Measurements from ENCODE around the gene METAP1D. TPM values are rescaled to one million over a fixed set of nuclear protein-coding genes. Genes with fewer than 3 reads are reported as not detected.

Gene METAP1D
- total RNA-seq, result 3.1 and 5.6 TPM in 2 replicates

DNA sequence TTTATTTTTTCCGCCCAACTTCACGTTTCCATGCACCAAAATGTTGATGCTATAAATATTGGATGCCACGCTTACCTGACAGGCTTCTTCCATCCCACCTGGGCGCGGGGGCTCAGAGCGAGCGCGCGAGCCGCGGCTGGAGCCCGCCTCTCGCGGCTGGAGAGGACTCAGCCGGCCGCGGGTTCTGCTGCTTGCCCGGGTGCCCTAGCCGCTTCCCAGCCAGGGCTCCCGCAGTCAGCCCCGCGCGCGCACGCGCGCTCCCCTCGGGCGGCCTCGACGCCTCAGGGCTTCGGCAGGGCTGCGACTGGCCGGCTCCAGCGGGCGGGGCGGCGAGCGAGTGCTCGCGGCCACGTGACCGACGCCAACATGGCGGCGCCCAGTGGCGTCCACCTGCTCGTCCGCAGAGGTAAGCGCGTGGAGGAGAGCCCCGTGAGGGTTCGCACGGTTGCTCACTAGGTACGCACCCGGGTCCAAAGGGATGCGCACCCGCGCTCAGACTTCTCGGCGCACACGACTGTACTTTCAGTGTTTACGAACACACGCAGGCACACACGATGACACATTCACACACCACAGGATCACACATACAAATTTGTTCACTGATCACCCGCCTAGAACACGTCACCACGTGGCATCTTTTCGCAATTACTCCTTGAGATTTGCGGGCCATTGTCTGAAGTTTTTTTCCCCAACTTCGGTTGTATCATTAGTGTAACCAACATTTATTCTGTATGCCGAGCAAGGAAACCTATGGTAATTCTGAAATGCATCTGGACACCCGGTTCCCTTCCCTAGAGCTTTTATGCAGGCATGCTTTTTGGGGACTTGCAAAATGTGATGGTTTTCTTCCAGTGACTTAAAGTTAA lies at the start of gene METAP1D:
METAP1D (plus strand) TSS at position 350 of the 866 bp plus-strand sequence; CDS start at position 367, 17 bp downstream.

DNA sequence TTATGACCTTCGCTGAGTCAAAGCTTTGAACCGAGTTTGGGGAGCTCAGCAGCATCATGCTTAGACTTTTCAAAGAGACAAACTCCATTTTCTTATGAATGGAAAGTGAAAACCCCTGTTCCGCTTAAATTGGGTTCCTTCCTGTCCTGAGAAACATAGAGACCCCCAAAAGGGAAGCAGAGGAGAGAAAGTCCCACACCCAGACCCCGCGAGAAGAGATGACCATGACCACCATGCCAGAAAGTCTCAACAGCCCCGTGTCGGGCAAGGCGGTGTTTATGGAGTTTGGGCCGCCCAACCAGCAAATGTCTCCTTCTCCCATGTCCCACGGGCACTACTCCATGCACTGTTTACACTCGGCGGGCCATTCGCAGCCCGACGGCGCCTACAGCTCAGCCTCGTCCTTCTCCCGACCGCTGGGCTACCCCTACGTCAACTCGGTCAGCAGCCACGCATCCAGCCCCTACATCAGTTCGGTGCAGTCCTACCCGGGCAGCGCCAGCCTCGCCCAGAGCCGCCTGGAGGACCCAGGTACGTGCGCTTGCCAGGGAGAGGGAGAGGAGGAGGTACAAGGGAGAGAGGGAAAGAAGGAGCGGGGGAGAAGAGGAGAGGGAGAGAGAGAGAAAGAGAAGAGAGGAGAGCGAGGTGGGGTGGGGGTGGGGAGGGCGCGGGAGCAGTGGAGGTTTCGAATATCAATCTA lies 85.9 kb downstream of the METAP1D start, which contains the start of gene DLX1:
DLX1 (plus strand) TSS at position 48 of the 700 bp plus-strand sequence; CDS start at position 219, 171 bp downstream.

DNA sequence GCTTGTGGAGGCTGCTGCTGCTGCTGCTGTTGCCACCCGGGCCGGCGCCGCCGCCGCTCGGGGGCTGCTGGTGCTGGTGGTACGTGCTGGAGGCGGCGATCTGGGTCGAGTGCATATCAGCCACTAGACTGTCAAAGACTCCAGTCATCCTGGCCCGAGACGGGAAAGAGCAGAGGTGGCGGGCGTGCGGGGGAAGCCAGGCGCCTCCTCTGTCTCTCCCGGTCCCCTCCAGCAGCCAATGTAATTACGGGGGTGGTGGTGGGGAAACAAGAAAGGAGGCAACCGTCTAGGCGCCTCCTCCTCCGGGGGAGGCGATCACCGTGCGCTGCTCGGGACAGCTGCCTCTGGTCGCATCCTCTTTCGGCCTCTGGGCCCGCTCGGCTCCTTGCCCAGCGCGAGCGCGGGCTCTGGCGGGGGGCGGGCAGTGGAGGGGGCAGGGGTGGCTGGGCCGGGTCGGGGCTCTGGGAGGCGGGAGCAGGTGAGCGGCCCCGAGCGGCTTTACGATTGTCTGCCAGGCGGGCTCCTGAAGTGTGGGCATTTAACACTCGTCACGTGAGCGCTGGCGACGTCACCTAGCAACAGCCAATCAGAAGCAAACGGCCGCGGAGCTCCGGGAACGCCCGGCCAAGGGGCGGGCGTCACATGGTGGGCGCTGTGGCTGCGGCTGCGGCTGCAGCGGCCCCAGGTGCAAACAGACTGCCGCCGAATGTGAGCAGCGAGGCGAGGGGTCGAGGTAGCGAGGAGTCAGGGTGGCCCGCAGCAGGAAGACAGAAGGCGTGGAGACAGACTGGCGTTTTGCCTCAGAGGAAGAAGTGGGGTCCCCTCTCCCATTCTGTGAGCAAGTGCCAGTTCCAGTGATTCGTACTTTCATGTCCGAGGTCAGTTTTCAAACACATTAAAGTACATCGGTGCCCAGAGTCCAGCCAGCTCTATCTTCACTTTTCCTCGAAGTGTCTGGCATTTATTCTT lies 102.9 kb downstream of the METAP1D start, which contains the start of gene DLX2:
DLX2 (minus strand) TSS at position 510 of the 969 bp plus-strand sequence; CDS start at position 148, 362 bp downstream.

Other genes starting within 250 kb of the METAP1D start
- 10.5 and 31.8 TPM in 2 replicates for gene SLC25A12, start 105.7 kb upstream of the METAP1D start, total RNA-seq
- gene HAT1, start 77.5 kb upstream of the METAP1D start, total RNA-seq, result 20.8 and 60.4 TPM in 2 replicates
- gene DLX1, start 85.6 kb downstream of the METAP1D start, total RNA-seq, result 0.43 TPM in 1 of 2 replicates, not detected in the other
- 0.29 TPM in 1 of 2 replicates, not detected in the other for gene DLX2, start 102.9 kb downstream of the METAP1D start, total RNA-seq

All from placental pericyte (primary cell).